Neural progenitor cell (in vitro differentiated cells): ENCODE data around the gene CCR7.

Source experiments
- CTCF ChIP-seq: fragments of 200-600 bp; sonication (generic); IDR thresholded peaks from 2 replicates; pipeline ENCODE4 v1.5.1; 2017; ENCODE audit warnings: antibody characterized with exemption, mild to moderate bottlenecking
- EZH2 ChIP-seq: fragments of 200-600 bp; sonication (generic); IDR thresholded peaks from 2 replicates; pipeline ENCODE4 v1.6.1; 2017; ENCODE audit warnings: antibody characterized with exemption, mild to moderate bottlenecking, moderate library complexity
- EZH2phosphoT487 ChIP-seq: fragments of 200-600 bp; sonication (generic); IDR thresholded peaks from 2 replicates; pipeline ENCODE4 v1.6.1; 2017; ENCODE audit warnings: antibody characterized with exemption

DNA sequence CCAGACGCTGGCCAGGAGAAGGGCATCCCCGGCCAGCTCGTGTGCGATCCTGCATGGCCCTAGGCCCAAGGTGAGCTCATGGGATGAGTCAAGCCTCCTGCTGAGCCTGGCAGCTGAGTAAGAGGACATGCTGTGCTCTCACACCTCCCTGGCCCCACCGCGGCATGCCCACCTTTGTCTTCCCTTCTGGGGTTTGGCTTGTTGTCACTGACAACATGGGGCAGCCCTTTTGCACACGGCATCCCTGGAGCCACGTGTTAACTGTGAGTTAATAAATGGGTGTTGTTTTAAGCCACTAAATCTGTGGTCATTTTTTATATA is 55.0 kb downstream of the CCR7 start:
- no peak for TF ChIP-seq CTCF
- TF ChIP-seq EZH2: no peak
- TF ChIP-seq EZH2phosphoT487: no peak
